H1 (cell line): ENCODE results near the gene NDNF. TPM values are rescaled to one million over a fixed set of nuclear protein-coding genes. Genes with fewer than 3 reads are reported as not detected.

Experiments used
- CTCF ChIA-PET: fragments of 300-600 bp; sonication (Branson Sonifier 250); formaldehyde crosslinking; loops from one replicate; lab custom pipeline; 2021; ENCODE audit not compliant: partially characterized antibody; lab: Charles Lee
- POLR2A ChIA-PET: fragments of 300-600 bp; sonication (Branson Sonifier 250); formaldehyde crosslinking; loops from one replicate; lab custom pipeline; 2021; ENCODE audit warnings: inconsistent platforms; ENCODE audit not compliant: partially characterized antibody; lab: Charles Lee
- DNase-seq, 2 experiments: peaks; one replicate each; pipeline versions ENCODE4 v3.0.0 to v3.0.0-alpha.2; 2010 to 2022; ENCODE audit warnings: low spot score in 2 of 2, low read depth in 1 of 2, mixed read lengths in 1 of 2
- FAIRE-seq: peaks from 2 replicates; lab custom pipeline; 2011; peaks lifted over from hg19 to GRCh38; lab: Jason Lieb, UNC
- H2AFZ ChIP-seq: 2 replicates; pipeline ENCODE4 v1.8.1; 2012; ENCODE audit warnings: low read length, inconsistent platforms
- H2AK5ac ChIP-seq: 2 replicates; pipeline ENCODE4 v1.6.1; 2013; ENCODE audit warnings: low read depth, low read length
- H2BK120ac ChIP-seq: replicated peaks from 2 replicates; pipeline ENCODE3; 2013; ENCODE audit warnings: low read depth, low read length, inconsistent platforms
- H2BK12ac ChIP-seq: 2 replicates; pipeline ENCODE4 v1.6.1; 2013; ENCODE audit warnings: low read depth, low read length
- H2BK15ac ChIP-seq: 2 replicates; pipeline ENCODE4 v1.6.1; 2013; ENCODE audit warnings: low read length
- H2BK20ac ChIP-seq: 2 replicates; pipeline ENCODE4 v1.6.1; 2013; ENCODE audit warnings: low read length
- H2BK5ac ChIP-seq: 2 replicates; pipeline ENCODE4 v1.6.1; 2013; ENCODE audit warnings: low read depth, low read length
- H3K14ac ChIP-seq: 2 replicates; pipeline ENCODE4 v1.6.1; 2013; ENCODE audit warnings: inconsistent platforms; ENCODE audit not compliant: insufficient read length
- H3K18ac ChIP-seq: 2 replicates; pipeline ENCODE4 v1.6.1; 2013; ENCODE audit warnings: low read length; ENCODE audit errors: extremely low read depth
- H3K23ac ChIP-seq: 2 replicates; pipeline ENCODE4 v1.6.1; 2013; ENCODE audit warnings: inconsistent platforms; ENCODE audit not compliant: insufficient read length
- H3K23me2 ChIP-seq: 2 replicates; pipeline ENCODE4 v1.6.1; 2013; ENCODE audit warnings: low read depth, low read length
- H3K27ac ChIP-seq: 2 replicates; pipeline ENCODE4 v1.6.1; 2011; ENCODE audit warnings: low read depth, low read length, inconsistent platforms
- H3K27me3 ChIP-seq, 4 experiments: replicated peaks in 1 of 4; 1 replicate in 1 of 4; 2 replicates in 3 of 4; pipeline versions ENCODE4 v1.6.1 to v1.8.1; 2011 to 2013; ENCODE audit warnings: low read length in 3 of 4, mild to moderate bottlenecking in 3 of 4, inconsistent platforms in 2 of 4, mixed read lengths in 2 of 4, moderate library complexity in 1 of 4; ENCODE audit not compliant: control insufficient read depth in 3 of 4, insufficient read depth in 3 of 4; ENCODE audit errors: extremely low read depth in 1 of 4
- H3K36me3 ChIP-seq, 4 experiments: 2 replicates each; pipeline versions ENCODE4 v1.6.1 to v1.8.1; 2011 to 2013; ENCODE audit warnings: mild to moderate bottlenecking in 4 of 4, low read length in 3 of 4, moderate library complexity in 2 of 4, control low read depth in 1 of 4, inconsistent platforms in 1 of 4; ENCODE audit not compliant: insufficient read depth in 4 of 4, control insufficient read depth in 2 of 4
- H3K4ac ChIP-seq: replicated peaks from 2 replicates; pipeline ENCODE3; 2013; ENCODE audit warnings: low read length, low read depth, mixed read lengths, inconsistent platforms; ENCODE audit not compliant: insufficient read length
- H3K4me1 ChIP-seq, 4 experiments: replicated peaks in 1 of 4; 1 replicate in 1 of 4; 2 replicates in 3 of 4; pipeline versions ENCODE4 v1.6.1 to v1.8.1; 2011 to 2013; ENCODE audit warnings: low read length in 3 of 4, inconsistent platforms in 2 of 4, mixed read lengths in 1 of 4; ENCODE audit not compliant: insufficient read depth in 4 of 4, control insufficient read depth in 3 of 4
- H3K4me2 ChIP-seq, 2 experiments: 2 replicates each; pipeline versions ENCODE4 v1.6.1 to v1.8.1; 2011 to 2013; ENCODE audit warnings: low read depth in 2 of 2, low read length in 2 of 2, control low read depth in 1 of 2, inconsistent platforms in 1 of 2, mild to moderate bottlenecking in 1 of 2; ENCODE audit not compliant: insufficient read depth in 1 of 2
- H3K4me3 ChIP-seq, 4 experiments: fragments of 200-600, 300-600 bp in 1 of 4; sonication (generic), shearing (Covaris generic), sonication (Bioruptor Twin) in 1 of 4; 2 replicates each; pipeline versions ENCODE4 v1.5.1 to v1.8.1; 2011 to 2016; ENCODE audit warnings: low read length in 4 of 4, low read depth in 3 of 4, control low read depth in 2 of 4, inconsistent platforms in 2 of 4, mild to moderate bottlenecking in 2 of 4, mixed read lengths in 1 of 4, moderate library complexity in 1 of 4; ENCODE audit not compliant: insufficient read depth in 2 of 4; ENCODE audit errors: extremely low read depth in 1 of 4
- H3K56ac ChIP-seq: replicated peaks from 2 replicates; pipeline ENCODE3; 2013; ENCODE audit warnings: low read depth, mild to moderate bottlenecking, mixed read lengths, low read length, inconsistent platforms; ENCODE audit not compliant: insufficient read length
- H3K79me1 ChIP-seq: 2 replicates; pipeline ENCODE4 v1.6.1; 2013; ENCODE audit warnings: low read depth, low read length, control low read depth
- H3K79me2 ChIP-seq, 2 experiments: 2 replicates each; pipeline versions ENCODE4 v1.6.1 to v1.8.1; 2012 to 2013; ENCODE audit warnings: low read length in 2 of 2, mild to moderate bottlenecking in 2 of 2, inconsistent platforms in 1 of 2; ENCODE audit not compliant: insufficient read depth in 2 of 2, control insufficient read depth in 1 of 2
- H3K9ac ChIP-seq, 4 experiments: replicated peaks in 1 of 4; 1 replicate in 1 of 4; 2 replicates in 3 of 4; pipeline versions ENCODE4 v1.6.1 to v1.8.1; 2011 to 2013; ENCODE audit warnings: low read depth in 3 of 4, low read length in 3 of 4, control low read depth in 2 of 4, mild to moderate bottlenecking in 2 of 4, moderate library complexity in 2 of 4, inconsistent platforms in 1 of 4; ENCODE audit errors: extremely low read depth in 1 of 4
- H3K9me3 ChIP-seq, 2 experiments: 2 replicates each; pipeline versions ENCODE4 v1.6.1 to v1.8.1; 2012 to 2013; ENCODE audit warnings: mild to moderate bottlenecking in 2 of 2, moderate library complexity in 2 of 2, control low read depth in 1 of 2, inconsistent platforms in 1 of 2, low read depth in 1 of 2, low read length in 1 of 2, mixed read lengths in 1 of 2; ENCODE audit not compliant: insufficient read depth in 2 of 2
- H4K20me1 ChIP-seq, 2 experiments: replicated peaks in 1 of 2; 2 replicates each; pipeline versions ENCODE3 to v1.8.1; 2011 to 2013; ENCODE audit warnings: inconsistent platforms in 2 of 2, low read length in 2 of 2, mild to moderate bottlenecking in 1 of 2; ENCODE audit not compliant: insufficient read depth in 2 of 2, control insufficient read depth in 1 of 2
- H4K5ac ChIP-seq: 2 replicates; pipeline ENCODE4 v1.6.1; 2013; ENCODE audit warnings: low read length, low read depth, mixed read lengths, inconsistent platforms; ENCODE audit not compliant: insufficient read length
- H4K8ac ChIP-seq: 2 replicates; pipeline ENCODE4 v1.8.0; 2013; ENCODE audit warnings: mild to moderate bottlenecking, moderate library complexity, low read length, inconsistent platforms; ENCODE audit not compliant: insufficient read depth; ENCODE audit errors: extremely low read depth
- H4K91ac ChIP-seq: replicated peaks from 2 replicates; pipeline ENCODE3; 2013; ENCODE audit warnings: low read length, mixed read lengths, inconsistent platforms; ENCODE audit not compliant: insufficient read length
- CHD1 ChIP-seq: IDR thresholded peaks from 2 replicates; pipeline ENCODE4 v1.6.1; 2012; ENCODE audit warnings: low read depth, low read length, improper control_type of control experiment
- CTBP2 ChIP-seq: IDR thresholded peaks from 2 replicates; pipeline ENCODE4 v1.7.0; 2011; ENCODE audit warnings: borderline replicate concordance, mild to moderate bottlenecking, moderate library complexity, mixed read lengths, low read length; ENCODE audit not compliant: insufficient read depth, insufficient read length
- EGR1 ChIP-seq: IDR thresholded peaks from 2 replicates; pipeline ENCODE4 v1.6.1; 2011; ENCODE audit warnings: low read depth, low read length, borderline replicate concordance
- EZH2 ChIP-seq: fragments of 200-600 bp; sonication (generic); IDR thresholded peaks from 2 replicates; pipeline ENCODE4 v1.7.1; 2012; ENCODE audit warnings: low read depth, mild to moderate bottlenecking, moderate library complexity, low read length, inconsistent platforms; ENCODE audit not compliant: severe bottlenecking
- MAFK ChIP-seq: IDR thresholded peaks from 2 replicates; pipeline ENCODE4 v1.6.1; 2012; ENCODE audit warnings: low read depth, mild to moderate bottlenecking, improper control_type of control experiment, low read length
- NANOG ChIP-seq: IDR thresholded peaks from 2 replicates; pipeline ENCODE4 v1.6.1; 2011; ENCODE audit warnings: low read length, low read depth, mild to moderate bottlenecking, inconsistent platforms; ENCODE audit not compliant: insufficient read depth, poor library complexity, severe bottlenecking
- POU5F1 ChIP-seq: IDR thresholded peaks from 2 replicates; pipeline ENCODE4 v1.6.1; 2011; ENCODE audit warnings: low read depth, mild to moderate bottlenecking, low read length, moderate library complexity
- RFX5 ChIP-seq: IDR thresholded peaks from 2 replicates; pipeline ENCODE4 v1.6.1; 2011; ENCODE audit warnings: low read depth, low read length, improper control_type of control experiment, borderline replicate concordance
- RXRA ChIP-seq: IDR thresholded peaks from 2 replicates; pipeline ENCODE4 v1.6.1; 2011; ENCODE audit warnings: low read depth, mild to moderate bottlenecking, low read length, moderate library complexity; ENCODE audit not compliant: insufficient read depth
- TBP ChIP-seq: IDR thresholded peaks from 2 replicates; pipeline ENCODE4 v1.6.1; 2011; ENCODE audit warnings: low read depth, low read length, improper control_type of control experiment
- WGBS, 2 experiments: shearing (Covaris generic) in 1 of 2; methylation state at CpG; one replicate each; pipeline versions ENCODE4 v1.1.6 to v1.1.7; 2013 to 2015; ENCODE audit warnings: low lambda C conversion rate in 2 of 2, mixed read lengths in 2 of 2, inconsistent platforms in 1 of 2, low coverage in 1 of 2, missing lambda C conversion rate in 1 of 2; ENCODE audit not compliant: insufficient replicate concordance in 2 of 2, insufficient coverage in 1 of 2, insufficient read length in 1 of 2; ENCODE audit errors: extremely low coverage in 1 of 2, missing lambda C conversion rate in 1 of 2; 5-methylcytosine and 5-hydroxymethylcytosine counted together
- polyA plus RNA-seq, 7 experiments: library from polyadenylated mRNA; depleted of rRNA in 3 of 7; stranded (reverse) in 5 of 7; unstranded in 2 of 7; fragments of >200 nt in 5 of 7; fragments of 200-250 nt in 2 of 7; gene quantifications; 1 replicate in 5 of 7; 2 replicates in 1 of 7; 4 replicates in 1 of 7; pipeline versions ENCODE4 v1.2.1 to v1.2.3, GENCODE V29; 2011 to 2013; ENCODE audit warnings: missing spikeins in 2 of 7, mixed read lengths in 2 of 7
- total RNA-seq: library from RNA; stranded (reverse); fragmentation: NEBNext Ultra II Directional; extraction: Animal tissue kit (Norgen Biotek cat#: 25700); gene quantifications from 2 replicates; pipeline ENCODE4 v1.2.1, GENCODE V29; 2021

Gene NDNF
- total and polyA plus RNA-seq, 2 of the 8 experiments (the other 6 are each of a cell fraction or from before 2014, with no cell fraction given) = 0.70 to 1.6 TPM

- Histone ChIP-seq H3K27ac (no peak overlapping the region), H2BK15ac (no peak overlapping the region), H3K23me2 (peaks cover 18% of the 10 kb centered on the region), H2BK12ac (0 out of 2 replicates have a peak overlapping the region, but pooled peaks have one; percentile 20), H3K14ac (no peak overlapping the region), H3K36me3 (no peaks in the 10 kb centered on the region), H3K27me3 (peaks cover 0 to 24% (median 17%) of the 10 kb centered on the region in 4 experiments; a peak in 6 of 7 replicates), H3K4ac (no peak overlapping the region), H2BK5ac (no peak overlapping the region), H3K9ac (no peak overlapping the region), H4K8ac (no peak overlapping the region), H3K23ac (no peak overlapping the region), H4K5ac (no peak overlapping the region), H4K20me1 (no peaks in the 10 kb centered on the region), H3K79me1 (no peaks in the 10 kb centered on the region), H3K79me2 (no peaks in the 10 kb centered on the region), H3K56ac (no peak overlapping the region), H3K4me1 (peaks cover 0 to 12% (median 4%) of the 10 kb centered on the region in 4 experiments; a peak in 5 of 7 replicates), H2BK20ac (no peak overlapping the region), H2BK120ac (no peak overlapping the region), H2AFZ (peak overlapping the region; percentile 68), H3K4me2 (peak overlapping the region; percentile 83), H3K4me3 (peak overlapping the region; percentile 51 to 91 (median 70)), H4K91ac (peak overlapping the region; percentile 71), H3K18ac (peak overlapping the region; percentile 41; the same call in 1 of the 2 replicates), H2AK5ac (no peak overlapping the region), H3K9me3 (no peaks in the 10 kb centered on the region)
- TF ChIP-seq MAFK = no peak
- no peak for TF ChIP-seq RFX5
- no peak for TF ChIP-seq CHD1
- no peak for TF ChIP-seq EGR1
- no peak for TF ChIP-seq POU5F1
- no peak for TF ChIP-seq RXRA
- no peak for TF ChIP-seq EZH2
- TF ChIP-seq NANOG = no peak
- TF ChIP-seq TBP = no peak
- no peak for TF ChIP-seq CTBP2
- FAIRE-seq (no peak), DNase-seq (no peak)
- POLR2A ChIA-PET = no interaction called here
- WGBS, 2 experiments = 4% methylated on average over 12 of the region's 12 CpGs; no CpG with 5 or more reads in 1 of the 2 experiments
- CTCF ChIA-PET = interaction anchor here (1.3 to 2.0 kb wide), 4 partner anchors 18 to 353 kb away, joined by 3 to 5 read pairs (median 4); no protein-coding TSS in a partner anchor
These were observed 685 bp upstream of the NDNF start for GRCh38 chr4:121073004-121073435.
